ENCODE data around the gene ING5. TPM values are rescaled to one million over a fixed set of nuclear protein-coding genes. Genes with fewer than 3 reads are reported as not detected.

ING5 gene
- total and polyA plus RNA-seq, 9 donors: 24.9 to 57.1 (median 39.6) TPM

DNA sequence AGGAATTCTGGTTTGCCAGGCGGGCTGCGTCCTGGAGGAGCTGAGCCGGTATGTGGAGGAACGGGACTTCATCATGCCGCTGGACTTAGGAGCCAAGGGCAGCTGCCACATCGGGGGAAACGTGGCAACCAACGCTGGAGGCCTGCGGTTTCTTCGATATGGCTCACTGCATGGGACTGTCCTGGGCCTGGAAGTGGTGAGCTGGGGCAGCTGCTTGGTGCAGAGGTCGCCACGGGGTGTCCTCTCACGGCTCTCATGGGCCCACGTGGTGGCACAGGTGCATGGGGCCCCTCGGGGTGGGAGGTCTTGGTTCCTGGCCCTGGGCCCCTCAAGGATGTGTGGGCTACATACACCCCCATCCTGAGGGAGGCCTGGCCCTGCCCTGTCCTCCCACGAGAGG lies 41.8 kb downstream of the ING5 start:
- DNase-seq: no peak
- no peak overlapping the region for H3K4me3 ChIP-seq
- TF ChIP-seq, protein P1, sequence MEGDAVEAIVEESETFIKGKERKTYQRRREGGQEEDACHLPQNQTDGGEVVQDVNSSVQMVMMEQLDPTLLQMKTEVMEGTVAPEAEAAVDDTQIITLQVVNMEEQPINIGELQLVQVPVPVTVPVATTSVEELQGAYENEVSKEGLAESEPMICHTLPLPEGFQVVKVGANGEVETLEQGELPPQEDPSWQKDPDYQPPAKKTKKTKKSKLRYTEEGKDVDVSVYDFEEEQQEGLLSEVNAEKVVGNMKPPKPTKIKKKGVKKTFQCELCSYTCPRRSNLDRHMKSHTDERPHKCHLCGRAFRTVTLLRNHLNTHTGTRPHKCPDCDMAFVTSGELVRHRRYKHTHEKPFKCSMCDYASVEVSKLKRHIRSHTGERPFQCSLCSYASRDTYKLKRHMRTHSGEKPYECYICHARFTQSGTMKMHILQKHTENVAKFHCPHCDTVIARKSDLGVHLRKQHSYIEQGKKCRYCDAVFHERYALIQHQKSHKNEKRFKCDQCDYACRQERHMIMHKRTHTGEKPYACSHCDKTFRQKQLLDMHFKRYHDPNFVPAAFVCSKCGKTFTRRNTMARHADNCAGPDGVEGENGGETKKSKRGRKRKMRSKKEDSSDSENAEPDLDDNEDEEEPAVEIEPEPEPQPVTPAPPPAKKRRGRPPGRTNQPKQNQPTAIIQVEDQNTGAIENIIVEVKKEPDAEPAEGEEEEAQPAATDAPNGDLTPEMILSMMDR (IDR thresholded peaks at IDR 0.05): no peak
- TF ChIP-seq EP300 (IDR thresholded peaks at IDR 0.05): no peak
- no peak for TF ChIP-seq POLR2A (IDR thresholded peaks at IDR 0.05)
- no peaks in the 10 kb centered on the region for H3K36me3 ChIP-seq
- 84 to 94% (median 85%) methylated on average over 16 of the region's 16 CpGs for WGBS, 3 donors
- H3K4me1 ChIP-seq (ENCODE audit: insufficient read depth): no peaks in the 10 kb centered on the region
- H3K9me3 ChIP-seq: no peaks in the 10 kb centered on the region
- intact Hi-C loops (cut with DNase I): no loop called here
- no peaks in the 10 kb centered on the region for H3K27me3 ChIP-seq
- no peak overlapping the region for H3K27ac ChIP-seq

DNA sequence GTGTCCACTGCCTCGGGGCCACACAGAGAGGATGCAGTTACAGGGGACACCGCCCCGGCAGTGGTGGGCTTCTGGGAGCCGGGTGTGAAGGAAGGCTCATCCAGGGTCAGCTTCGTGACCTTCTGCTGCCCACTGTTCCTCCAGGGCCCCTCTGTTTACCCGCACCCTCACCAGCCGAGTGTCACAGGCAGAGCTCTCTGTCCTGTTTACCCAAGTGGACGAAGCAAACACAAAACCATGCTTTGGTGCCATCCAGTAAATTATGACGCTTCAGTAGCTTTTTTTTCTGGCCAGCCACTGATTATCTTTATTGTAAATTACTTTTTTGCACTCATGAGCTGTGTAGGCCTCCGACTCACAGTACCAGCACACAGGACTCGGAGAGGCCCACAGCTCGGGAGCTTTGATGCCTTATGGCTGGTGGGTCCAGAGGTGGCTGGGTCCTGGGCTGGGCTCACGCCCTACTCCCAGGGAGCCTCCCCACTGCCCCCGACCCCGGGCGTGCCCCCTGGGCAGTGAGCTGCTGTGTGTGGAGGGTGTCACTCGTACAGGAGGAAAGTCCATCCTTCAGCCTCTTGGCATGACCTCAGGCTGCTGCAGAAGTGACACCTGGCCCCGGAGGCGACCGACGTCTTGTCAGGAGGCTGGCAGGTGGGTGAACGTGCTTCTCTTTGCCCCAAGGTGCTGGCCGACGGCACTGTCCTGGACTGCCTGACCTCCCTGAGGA lies 42.4 kb downstream of the ING5 start:
- TF ChIP-seq, protein P1 (IDR thresholded peaks at IDR 0.05): no peak
- no peak for TF ChIP-seq EP300 (IDR thresholded peaks at IDR 0.05)
- Histone ChIP-seq H3K4me1 (ENCODE audit: insufficient read depth) (no peaks in the 10 kb centered on the region), H3K27me3 (no peaks in the 10 kb centered on the region), H3K4me3 (no peak overlapping the region), H3K36me3 (no peaks in the 10 kb centered on the region), H3K9me3 (no peaks in the 10 kb centered on the region), H3K27ac (no peak overlapping the region)
- DNase-seq: no peak
- intact Hi-C loops (cut with DNase I): no loop called here
- WGBS, 3 donors: 88 to 92% (median 90%) methylated on average over 24 of the region's 24 CpGs

DNA sequence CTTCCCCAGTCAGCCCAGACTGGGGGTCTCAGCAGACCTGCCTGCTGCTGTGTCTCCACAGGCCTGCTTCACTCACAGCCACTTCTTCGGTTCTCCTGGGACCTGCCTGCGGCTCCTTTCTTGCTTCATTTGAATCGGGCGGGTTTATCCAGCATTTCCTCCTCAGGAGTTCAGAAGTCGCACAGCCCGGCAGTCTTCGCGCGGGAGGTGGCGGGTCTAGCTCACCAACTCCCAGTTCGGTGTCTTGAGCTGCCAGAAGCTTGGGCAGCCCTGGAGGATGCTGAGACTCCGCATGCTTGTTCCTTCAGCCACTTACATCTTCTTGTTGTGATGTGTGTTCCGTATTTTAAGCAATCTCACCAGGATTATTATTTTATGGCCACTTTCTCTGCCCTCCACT lies 43.4 kb downstream of the ING5 start:
- H3K27me3 ChIP-seq: no peaks in the 10 kb centered on the region
- H3K36me3 ChIP-seq: no peaks in the 10 kb centered on the region
- 95 to 96% (median 96%) methylated on average over 13 of the region's 13 CpGs for WGBS, 3 donors

DNA sequence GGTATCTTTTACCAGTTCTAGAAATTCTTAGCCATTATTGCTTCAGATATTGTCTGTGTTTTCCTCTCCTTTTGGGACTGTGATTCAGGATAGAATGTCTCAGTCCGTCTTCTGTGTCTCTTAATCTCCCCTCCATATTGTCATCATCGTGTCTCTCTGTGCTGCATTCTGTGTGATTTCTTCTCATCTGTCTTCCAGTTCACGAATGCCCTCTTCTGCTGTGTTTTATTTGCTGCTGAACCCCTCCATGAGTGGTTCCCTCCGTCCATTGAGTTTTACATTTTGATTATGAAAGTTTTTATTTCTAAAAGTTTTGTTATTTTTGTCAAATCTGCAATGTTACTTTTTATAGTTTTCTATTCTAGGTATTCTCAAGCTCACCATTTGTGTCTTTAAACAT lies 44.2 kb downstream of the ING5 start:
- Histone ChIP-seq H3K36me3 (no peaks in the 10 kb centered on the region), H3K4me1 (ENCODE audit: insufficient read depth) (peaks cover 2% of the 10 kb centered on the region), H3K9me3 (no peaks in the 10 kb centered on the region), H3K27ac (no peak overlapping the region), H3K27me3 (no peaks in the 10 kb centered on the region), H3K4me3 (no peak overlapping the region)
- intact Hi-C loops (cut with DNase I): no loop called here
- DNase-seq: no peak
- TF ChIP-seq, protein P1 (IDR thresholded peaks at IDR 0.05): no peak
- TF ChIP-seq EP300 (IDR thresholded peaks at IDR 0.05) (no peak), POLR2A (IDR thresholded peaks at IDR 0.05) (no peak)
- WGBS, 3 donors: 95 to 96% (median 95%) methylated on average over 4 of the region's 4 CpGs

More for the DNA sequence above, 43.4 kb downstream of the ING5 start:
- TF ChIP-seq, protein P1 (IDR thresholded peaks at IDR 0.05): no peak
- no peak for TF ChIP-seq POLR2A (IDR thresholded peaks at IDR 0.05)
- TF ChIP-seq EP300 (IDR thresholded peaks at IDR 0.05): no peak
- no peaks in the 10 kb centered on the region for H3K9me3 ChIP-seq
- no peak for DNase-seq
- intact Hi-C loops (cut with DNase I): no loop called here
- H3K4me1 ChIP-seq (ENCODE audit: insufficient read depth): no peaks in the 10 kb centered on the region
- H3K4me3 ChIP-seq: no peak overlapping the region
- no peak overlapping the region for H3K27ac ChIP-seq
